Urinary bladder (tissue), 4 donors: ENCODE data around the gene SLC11A1. TPM values are rescaled to one million over a fixed set of nuclear protein-coding genes. Genes with fewer than 3 reads are reported as not detected.

ENCODE experiments used
- DNase-seq: peaks from one replicate; pipeline ENCODE4 v3.0.0-alpha.2; 2015; ENCODE audit errors: extremely low spot score
- H3K27ac ChIP-seq: one replicate; pipeline ENCODE4 v1.5.1; 2013; ENCODE audit warnings: low read depth, mild to moderate bottlenecking, moderate library complexity
- H3K36me3 ChIP-seq: one replicate; pipeline ENCODE4 v1.6.1; 2013; ENCODE audit warnings: mild to moderate bottlenecking, moderate library complexity; ENCODE audit not compliant: insufficient read depth
- H3K4me1 ChIP-seq: one replicate; pipeline ENCODE4 v1.6.1; 2013; ENCODE audit warnings: mild to moderate bottlenecking, moderate library complexity; ENCODE audit not compliant: insufficient read depth
- H3K4me3 ChIP-seq: one replicate; pipeline ENCODE4 v1.5.1; 2013; ENCODE audit warnings: low read depth, low read length
- WGBS: extraction: QIAGEN DNeasy Blood & Tissue Kit; methylation state at CpG from one replicate; pipeline ENCODE4 v1.1.7; 2013; 5-methylcytosine and 5-hydroxymethylcytosine counted together
- polyA plus RNA-seq: library from polyadenylated mRNA; stranded (reverse); fragments of 200-250 nt; gene quantifications from one replicate; pipeline ENCODE4 v1.2.3, GENCODE V29; 2013
- total RNA-seq: library from RNA; depleted of rRNA; stranded (reverse); fragments of >200 nt; gene quantifications from one replicate; pipeline ENCODE4 v1.2.3, GENCODE V29; 2014
- donor health status: healthy with polysubstance abuse.
- donor health status: healthy.

SLC11A1 gene
- total and polyA plus RNA-seq, 2 donors: 1.7 to 19.7 TPM

- Histone ChIP-seq H3K4me1 (no peaks in the 10 kb centered on the region), H3K4me3 (no peak overlapping the region), H3K36me3 (no peaks in the 10 kb centered on the region), H3K27ac (no peak overlapping the region)
- 29% methylated on average over 4 of the region's 4 CpGs for WGBS
- DNase-seq: no peak
Observed at GRCh38 chr2:218374795-218375194, 7.3 kb upstream of the SLC11A1 start.

GRCh38 chr2:218375212-218375611 is 6.9 kb upstream of the SLC11A1 start:
- Histone ChIP-seq H3K4me3 (no peak overlapping the region), H3K27ac (no peak overlapping the region), H3K36me3 (no peaks in the 10 kb centered on the region), H3K4me1 (no peaks in the 10 kb centered on the region)
- 9% methylated on average over 2 of the region's 2 CpGs for WGBS
- no peak for DNase-seq

GRCh38 chr2:218378053-218378452 is 4.0 kb upstream of the SLC11A1 start:
- no peaks in the 10 kb centered on the region for H3K4me1 ChIP-seq
- no peak overlapping the region for H3K4me3 ChIP-seq
- no peak for DNase-seq
- H3K36me3 ChIP-seq: no peaks in the 10 kb centered on the region
- no peak overlapping the region for H3K27ac ChIP-seq
- WGBS: 89% methylated on average over 5 of the region's 5 CpGs

GRCh38 chr2:218382785-218383184 is 712 bp downstream of the SLC11A1 start:
- Histone ChIP-seq H3K4me3 (no peak overlapping the region), H3K27ac (no peak overlapping the region), H3K36me3 (no peaks in the 10 kb centered on the region), H3K4me1 (no peaks in the 10 kb centered on the region)
- 95% methylated on average over 6 of the region's 6 CpGs for WGBS
- no peak for DNase-seq

- no peak overlapping the region for H3K4me3 ChIP-seq
- no peak overlapping the region for H3K27ac ChIP-seq
- WGBS: 84% methylated on average over 10 of the region's 10 CpGs
- no peaks in the 10 kb centered on the region for H3K4me1 ChIP-seq
- no peak for DNase-seq
- H3K36me3 ChIP-seq: no peaks in the 10 kb centered on the region
Observed at GRCh38 chr2:218383892-218384519, 1.9 kb downstream of the SLC11A1 start.

- 83% methylated on average over 9 of the region's 9 CpGs for WGBS
- Histone ChIP-seq H3K4me3 (no peak overlapping the region), H3K36me3 (no peaks in the 10 kb centered on the region), H3K27ac (no peak overlapping the region), H3K4me1 (no peaks in the 10 kb centered on the region)
- no peak for DNase-seq
Observed at GRCh38 chr2:218384975-218385374, 2.9 kb downstream of the SLC11A1 start.

GRCh38 chr2:218386505-218387368 is 4.7 kb downstream of the SLC11A1 start:
- DNase-seq: no peak
- Histone ChIP-seq H3K4me1 (no peaks in the 10 kb centered on the region), H3K4me3 (no peak overlapping the region), H3K36me3 (no peaks in the 10 kb centered on the region), H3K27ac (no peak overlapping the region)
- WGBS: 75% methylated on average over 23 of the region's 23 CpGs

GRCh38 chr2:218387369-218388194 is 5.5 kb downstream of the SLC11A1 start:
- 14% methylated on average over 38 of the region's 38 CpGs for WGBS
- H3K36me3 ChIP-seq: no peaks in the 10 kb centered on the region
- no peak overlapping the region for H3K27ac ChIP-seq
- H3K4me1 ChIP-seq: no peaks in the 10 kb centered on the region
- peak overlapping the region; percentile 21 for H3K4me3 ChIP-seq
- no peak for DNase-seq

- Histone ChIP-seq H3K27ac (no peak overlapping the region), H3K4me3 (no peak overlapping the region), H3K4me1 (no peaks in the 10 kb centered on the region), H3K36me3 (no peaks in the 10 kb centered on the region)
- WGBS: 92% methylated on average over 17 of the region's 17 CpGs
- no peak for DNase-seq
Observed at GRCh38 chr2:218389333-218390150, 7.5 kb downstream of the SLC11A1 start.

GRCh38 chr2:218391202-218391601 is 9.1 kb downstream of the SLC11A1 start:
- 92% methylated on average over 23 of the region's 23 CpGs for WGBS
- Histone ChIP-seq H3K4me1 (no peaks in the 10 kb centered on the region), H3K27ac (no peak overlapping the region), H3K36me3 (no peaks in the 10 kb centered on the region), H3K4me3 (no peak overlapping the region)
- DNase-seq: no peak

- H3K4me3 ChIP-seq: no peak overlapping the region
- no peaks in the 10 kb centered on the region for H3K36me3 ChIP-seq
- no peak overlapping the region for H3K27ac ChIP-seq
- no peaks in the 10 kb centered on the region for H3K4me1 ChIP-seq
- no peak for DNase-seq
- WGBS: 93% methylated on average over 5 of the region's 5 CpGs
Observed at GRCh38 chr2:218392459-218392858, 10.4 kb downstream of the SLC11A1 start.

GRCh38 chr2:218392891-218393462 is 10.9 kb downstream of the SLC11A1 start:
- DNase-seq: no peak
- no peaks in the 10 kb centered on the region for H3K4me1 ChIP-seq
- H3K36me3 ChIP-seq: no peaks in the 10 kb centered on the region
- no peak overlapping the region for H3K27ac ChIP-seq
- H3K4me3 ChIP-seq: no peak overlapping the region
- 84% methylated on average over 16 of the region's 16 CpGs for WGBS
